Measurements from ENCODE around the gene TMC7.
A peak's percentile ranks its signal among the peaks of the same experiment; 100 is the strongest.
"Not testable (repeated sequence)": the region's sequence is repeated elsewhere in the genome, so short reads cannot be mapped to it uniquely, and the experiment has no call there.

TMC7 gene

DNA sequence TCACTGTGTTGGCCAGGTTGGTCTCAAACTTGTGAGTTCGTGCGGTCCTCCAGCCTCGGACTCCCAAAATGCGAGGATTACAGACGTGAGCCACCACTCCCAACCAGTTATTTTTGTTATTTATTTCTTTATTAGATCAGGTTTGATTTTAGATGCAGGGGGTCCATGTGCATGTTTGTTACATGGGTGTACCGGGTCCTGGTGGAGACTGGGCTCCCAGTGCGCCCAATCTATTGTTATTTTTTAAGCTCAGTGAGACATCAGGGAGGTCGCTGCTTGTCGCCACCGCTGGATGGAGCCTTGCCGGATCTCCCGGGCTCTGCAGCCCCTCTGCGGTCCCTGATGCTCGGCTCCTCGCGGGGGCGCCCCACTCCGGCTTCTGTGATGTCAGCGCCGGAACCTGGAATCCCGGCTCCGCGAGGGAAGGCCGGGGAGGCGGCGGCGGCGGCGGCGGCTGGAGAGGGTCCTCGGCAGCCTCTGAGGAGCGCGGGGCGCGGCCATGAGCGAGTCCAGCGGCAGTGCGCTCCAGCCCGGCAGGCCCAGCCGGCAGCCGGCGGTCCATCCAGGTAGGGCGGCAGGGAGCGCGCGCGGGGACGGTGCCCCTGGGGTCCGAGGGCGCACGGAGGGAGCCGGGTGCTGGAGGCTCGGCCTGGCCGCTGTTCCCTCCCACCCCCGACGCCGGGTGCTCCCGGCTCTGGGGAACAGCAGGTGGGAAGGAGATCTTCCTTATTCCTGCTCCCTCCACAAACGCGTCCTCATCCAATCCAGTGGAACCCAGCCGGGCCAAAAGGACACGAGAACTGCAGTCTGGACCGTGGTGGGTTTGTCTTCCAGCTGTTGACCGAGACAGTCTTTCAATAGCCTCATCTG, at the start of gene TMC7:
TMC7 (plus strand) TSS at position 370 of the 870 bp plus-strand sequence; CDS start at position 500, 130 bp downstream.
- DNase-seq (ENCODE audit: low read depth in 2 of 2): peak in 1 of 2 experiments; percentile 28

DNA sequence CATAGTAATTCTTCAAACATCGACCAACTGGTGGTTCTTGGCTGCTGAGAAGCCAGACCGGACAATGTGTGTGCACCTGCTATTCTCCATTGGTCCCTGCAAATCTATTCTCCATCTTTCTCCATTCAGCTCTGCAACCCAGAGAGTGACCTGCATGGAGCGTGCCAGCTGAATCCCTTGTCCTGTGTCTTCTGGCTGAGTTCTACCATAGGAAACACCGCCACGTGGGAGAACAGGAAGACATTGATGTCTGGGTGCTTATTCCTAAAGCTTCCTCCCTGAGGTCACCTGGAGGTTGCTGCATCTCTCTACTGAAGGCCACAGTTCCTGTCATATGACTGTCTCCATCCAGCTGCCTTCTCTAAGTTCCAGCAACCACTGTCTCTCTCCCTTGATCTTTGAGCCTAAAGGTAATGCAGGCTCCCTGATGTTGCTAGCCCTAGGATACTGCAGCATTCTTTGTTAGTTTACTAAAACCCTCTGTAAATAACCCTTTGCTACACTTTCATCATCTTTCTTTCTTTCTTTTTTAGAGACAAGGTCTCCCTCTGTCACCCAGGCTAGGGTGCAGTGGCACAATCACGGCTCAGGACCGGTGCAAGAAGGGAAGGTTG, 46.9 kb upstream of the TMC7 start:
- DNase-seq (ENCODE audit: low read depth in 2 of 2): no peak

DNA sequence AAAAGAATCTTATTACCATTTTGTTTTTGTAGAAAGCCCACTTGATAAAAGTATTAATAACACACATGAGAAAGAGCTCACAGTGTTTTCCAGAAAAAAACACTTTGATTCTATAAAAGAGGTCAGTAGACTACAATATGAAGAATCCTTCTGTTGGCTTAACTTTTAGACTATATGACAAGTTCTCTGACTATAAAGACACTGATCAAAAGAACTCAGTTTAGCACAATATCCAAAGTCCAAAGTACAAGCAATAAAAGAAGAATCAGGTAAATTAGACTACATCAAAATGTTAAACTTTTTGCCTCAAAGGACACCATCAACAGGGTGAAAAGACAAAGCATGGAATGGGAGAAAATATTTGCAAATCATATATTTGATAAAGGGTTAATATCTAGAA, 46.3 kb upstream of the TMC7 start:
- no peak for DNase-seq (ENCODE audit: low read depth in 2 of 2)

DNA sequence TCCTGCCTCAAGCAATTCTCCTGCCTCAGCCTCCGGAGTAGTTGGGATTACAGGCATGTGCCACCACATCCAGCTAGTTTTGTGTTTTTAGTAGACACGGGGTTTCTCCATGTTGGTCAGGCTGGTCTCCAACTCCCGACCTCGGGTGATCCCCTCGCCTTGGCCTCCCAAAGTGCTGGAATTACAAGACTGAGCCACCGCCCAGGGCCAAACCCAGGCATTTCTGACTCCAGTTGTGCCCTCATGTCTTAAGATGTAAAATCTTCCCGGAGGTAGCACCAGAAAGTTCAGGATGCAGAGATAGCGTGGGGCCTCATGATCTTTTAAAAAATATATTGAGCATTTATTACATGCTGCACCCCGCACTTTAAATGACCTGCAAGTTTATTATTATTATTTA, 44.7 kb upstream of the TMC7 start:
- no peak for DNase-seq (ENCODE audit: low read depth in 2 of 2)

DNA sequence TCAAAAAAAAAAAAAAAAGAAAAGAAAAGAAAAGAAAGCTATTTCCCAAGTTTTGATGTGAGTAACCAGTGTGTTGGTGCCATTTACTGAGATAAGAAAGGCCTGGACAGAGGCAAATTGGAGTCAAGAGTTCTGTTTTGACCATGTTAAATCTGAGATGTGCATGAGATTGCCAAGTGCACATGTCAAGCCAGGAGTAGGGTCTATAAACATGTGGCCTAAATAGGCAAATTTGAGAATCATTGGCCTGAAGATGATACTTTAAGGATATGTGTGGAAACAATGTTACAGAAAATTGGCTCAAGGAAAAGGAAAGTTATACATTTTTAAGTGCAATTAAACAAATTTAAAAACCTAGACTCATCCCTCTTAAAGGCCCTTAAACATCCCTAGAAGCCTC, 42.3 kb upstream of the TMC7 start:
- DNase-seq (ENCODE audit: low read depth in 2 of 2): no peak

DNA sequence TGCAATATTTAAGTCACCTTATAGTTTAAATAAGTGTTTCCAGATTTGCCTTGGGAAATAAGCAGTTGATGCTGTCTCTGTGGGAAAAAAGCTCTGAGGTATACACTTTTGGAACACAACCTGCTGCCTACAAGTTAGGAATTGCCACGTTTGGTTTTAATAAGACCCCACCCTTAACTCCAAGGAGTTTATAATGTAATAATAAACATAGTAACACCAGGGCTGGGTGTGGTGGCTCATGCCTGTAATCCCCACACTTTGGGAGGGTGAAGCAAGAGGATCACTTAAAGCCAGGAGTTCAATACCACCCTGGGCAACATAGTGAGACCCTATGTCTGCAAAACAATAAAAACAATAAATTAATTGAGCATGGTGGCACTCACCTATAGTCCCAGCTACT, 41.7 kb upstream of the TMC7 start:
- DNase-seq (ENCODE audit: low read depth in 2 of 2): no peak

DNA sequence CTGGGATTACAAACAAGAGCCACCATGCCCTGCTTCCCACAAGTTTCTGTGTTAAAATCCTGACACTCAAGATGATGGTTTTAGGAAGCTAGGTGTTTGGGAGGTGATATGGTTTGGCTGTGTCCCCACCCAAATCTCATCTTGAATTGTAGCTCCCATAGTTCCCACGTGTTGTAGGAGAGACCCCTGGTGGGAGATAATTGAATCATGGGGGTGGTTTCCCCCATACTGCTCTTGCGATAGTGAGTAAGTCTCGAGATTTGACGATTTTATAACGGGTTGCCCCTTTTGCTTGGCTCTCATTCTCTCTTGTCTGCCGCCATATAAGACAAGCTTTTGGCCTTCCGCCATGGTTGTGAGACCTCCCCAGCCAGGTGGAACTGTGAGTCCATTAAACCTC, 40.3 kb upstream of the TMC7 start:
- no peak for DNase-seq (ENCODE audit: low read depth in 2 of 2)

DNA sequence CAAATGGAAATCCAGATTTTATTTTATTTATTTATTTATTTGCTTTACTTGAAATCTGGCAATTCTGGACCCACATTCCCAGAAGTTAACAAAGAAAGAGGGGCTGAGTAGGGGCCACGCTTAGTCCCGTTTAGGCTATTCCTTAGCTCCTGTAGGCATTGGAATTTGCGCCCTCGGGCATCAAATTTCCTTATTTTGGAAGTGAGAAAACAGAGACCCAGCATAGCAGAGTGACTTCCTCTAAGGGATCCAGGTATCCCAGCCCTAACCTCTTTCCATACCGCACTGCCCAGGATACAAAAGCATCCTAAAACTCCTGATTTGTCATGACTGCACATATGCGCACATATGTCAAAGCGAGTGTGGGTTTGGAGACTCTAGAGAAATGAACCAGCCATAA, 38.5 kb upstream of the TMC7 start:
- DNase-seq (ENCODE audit: low read depth in 2 of 2): no peak

DNA sequence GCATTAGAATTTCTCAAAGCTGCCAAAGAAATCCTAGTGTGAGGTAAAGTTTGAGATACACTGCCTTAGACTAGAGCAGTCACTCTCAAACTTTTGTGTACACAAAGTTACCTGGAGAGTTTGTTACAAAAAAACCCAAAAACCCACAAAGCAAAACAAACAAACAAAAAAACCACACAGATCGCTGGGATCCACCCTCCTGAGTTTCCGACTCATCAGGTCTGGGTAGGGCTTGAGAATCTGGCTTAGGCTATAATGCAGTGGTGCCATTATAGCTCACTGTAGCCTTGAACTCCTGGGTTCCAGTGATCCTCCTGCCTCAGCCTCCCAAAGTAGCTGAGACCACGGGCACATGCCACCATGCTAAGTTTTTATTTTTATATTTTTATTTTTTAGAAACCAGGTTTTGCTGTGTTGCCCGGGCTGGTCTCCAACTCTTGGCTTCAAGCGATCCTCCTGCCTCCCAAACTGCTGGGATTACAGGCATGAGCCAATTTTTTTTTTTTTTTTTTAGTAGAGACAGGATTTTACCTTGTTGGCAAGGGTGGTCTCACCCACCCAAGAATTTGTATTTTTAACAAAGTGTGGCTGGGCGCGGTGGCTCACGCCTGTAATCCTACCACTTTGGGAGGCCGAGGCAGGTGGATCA, 35.2 kb upstream of the TMC7 start:
- no peak for DNase-seq (ENCODE audit: low read depth in 2 of 2)

DNA sequence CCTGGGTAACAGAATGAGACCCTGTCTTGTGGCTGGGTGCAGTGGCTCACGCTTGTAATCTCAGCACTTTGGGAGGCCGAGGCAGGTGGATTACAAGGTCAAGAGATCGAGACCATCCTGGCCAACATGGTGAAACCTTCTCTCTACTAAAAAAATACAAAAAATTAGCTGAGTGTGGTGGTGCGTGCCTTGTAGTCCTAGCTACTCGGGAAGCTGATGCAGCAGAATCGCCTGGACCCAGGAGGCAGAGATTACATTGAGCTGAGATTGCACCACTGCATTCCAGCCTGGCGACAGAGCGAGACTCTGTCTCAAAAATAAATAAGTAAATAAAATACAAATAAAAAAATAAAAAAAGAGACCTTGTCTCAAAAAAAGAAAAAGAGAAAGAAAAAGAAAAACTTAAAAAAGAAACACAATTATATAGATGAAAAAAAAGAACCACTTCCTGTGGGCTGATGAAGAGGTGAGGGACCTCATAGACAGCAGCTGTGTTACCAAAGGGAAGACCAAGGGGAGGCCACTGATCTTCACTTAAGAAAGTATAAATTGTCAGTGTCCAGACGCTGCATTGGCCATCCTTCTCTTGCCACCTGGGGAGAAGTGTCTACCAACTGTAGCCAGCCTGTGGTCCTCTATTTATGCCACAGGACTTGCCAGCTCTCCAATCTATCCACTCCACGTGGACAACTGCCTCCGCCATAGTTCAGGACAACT, 33.1 kb upstream of the TMC7 start:
- no peak for DNase-seq (ENCODE audit: low read depth in 2 of 2)

DNA sequence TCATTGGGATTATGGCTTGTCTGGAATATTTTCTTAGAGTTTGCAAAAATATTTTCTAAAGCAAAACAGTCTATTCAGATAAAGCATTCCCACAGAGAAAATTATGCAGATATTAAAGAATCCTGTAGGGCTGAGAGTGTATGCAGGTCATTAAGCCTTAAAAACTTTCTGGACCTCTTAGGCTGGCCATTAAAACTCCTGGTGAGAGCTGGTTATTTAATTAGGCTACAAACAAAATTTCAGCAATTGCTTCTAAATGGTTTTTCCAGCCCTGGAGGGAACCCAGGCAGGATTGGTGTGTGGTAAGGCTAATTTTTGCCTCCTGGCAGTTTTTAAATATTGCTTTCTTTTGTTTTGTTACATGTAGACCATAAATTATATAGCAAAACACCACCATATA, 30.2 kb upstream of the TMC7 start:
- DNase-seq (ENCODE audit: low read depth in 2 of 2): no peak

DNA sequence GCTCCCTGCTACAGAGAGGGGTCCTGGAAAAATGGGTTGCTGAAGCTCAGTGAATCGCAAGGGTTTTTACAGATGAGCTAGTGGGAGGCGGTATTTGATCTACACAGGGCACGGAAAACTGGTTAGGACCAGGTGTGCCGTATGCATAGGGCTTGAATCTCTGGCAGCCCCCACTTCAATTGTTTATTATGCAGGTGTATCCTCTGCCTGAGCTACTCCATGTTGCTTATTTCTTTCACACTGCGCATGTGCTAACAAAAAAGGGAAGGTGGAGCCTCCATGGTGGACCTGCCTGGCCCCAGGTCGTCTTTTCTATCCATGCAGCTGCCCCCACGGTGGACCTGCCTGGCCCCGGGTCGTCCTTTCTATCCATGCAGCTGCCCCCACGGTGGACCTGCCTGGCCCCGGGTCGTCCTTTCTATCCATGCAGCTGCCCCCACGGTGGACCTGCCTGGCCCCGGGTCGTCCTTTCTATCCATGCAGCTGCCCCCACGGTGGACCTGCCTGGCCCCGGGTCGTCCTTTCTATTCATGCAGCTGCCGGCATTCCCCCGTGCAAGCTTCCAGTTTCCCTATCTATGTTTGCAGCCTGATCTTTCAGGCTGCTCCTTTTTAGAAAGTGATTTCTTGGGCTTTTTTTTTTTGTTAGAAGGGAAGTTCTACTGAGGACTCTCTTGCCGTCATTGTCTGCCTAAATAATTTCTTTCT, 27.7 kb upstream of the TMC7 start:
- not testable (repeated sequence) for DNase-seq (ENCODE audit: low read depth in 2 of 2)

DNA sequence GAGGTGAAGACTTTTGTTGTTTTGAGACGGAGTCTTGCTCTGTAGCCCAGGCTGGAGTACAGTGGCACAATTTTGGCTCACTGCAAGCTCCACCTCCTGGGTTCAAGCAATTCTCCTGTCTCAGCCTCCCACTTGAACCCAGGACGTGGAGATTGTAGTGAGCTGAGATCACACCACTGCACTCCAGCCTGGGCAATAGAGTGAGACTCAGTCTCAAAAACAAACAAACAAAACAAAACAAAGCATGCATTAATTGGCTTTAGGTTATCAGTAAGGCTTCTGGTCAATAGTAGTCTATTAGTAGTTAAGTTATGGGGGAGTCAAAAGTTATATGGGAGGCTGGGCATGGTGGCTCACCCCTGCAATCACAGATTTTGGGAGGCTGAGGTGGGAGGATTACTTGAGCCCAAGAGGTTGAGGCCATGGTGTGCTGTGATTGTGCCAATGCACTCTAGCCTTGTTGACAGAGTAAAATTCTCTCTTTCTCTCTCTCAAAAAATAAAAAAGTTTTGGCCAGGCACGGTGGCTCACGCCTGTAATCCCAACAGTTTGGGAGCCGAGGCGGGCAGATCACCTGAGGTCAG, 27.0 kb upstream of the TMC7 start:
- not testable (repeated sequence) for DNase-seq (ENCODE audit: low read depth in 2 of 2)

DNA sequence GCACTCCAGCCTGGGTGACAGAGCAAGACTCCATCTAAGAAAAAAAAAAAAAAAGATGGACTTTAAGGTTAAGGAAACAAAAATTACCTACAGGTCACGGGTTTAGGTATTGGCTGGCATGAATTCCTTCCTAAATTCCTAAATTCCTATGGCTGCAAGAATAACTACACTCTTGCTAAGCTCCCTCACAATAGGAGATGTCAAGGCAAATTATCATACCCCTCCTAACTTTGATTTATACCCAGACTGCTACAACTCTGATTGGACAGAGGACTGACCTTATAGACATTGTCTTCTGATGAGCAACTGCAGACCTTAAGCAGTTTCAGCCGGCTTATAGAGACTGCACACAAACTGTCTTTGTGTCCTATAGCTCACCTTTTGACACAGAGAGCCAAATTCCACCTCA, 25.1 kb upstream of the TMC7 start:
- DNase-seq (ENCODE audit: low read depth in 2 of 2): no peak

DNA sequence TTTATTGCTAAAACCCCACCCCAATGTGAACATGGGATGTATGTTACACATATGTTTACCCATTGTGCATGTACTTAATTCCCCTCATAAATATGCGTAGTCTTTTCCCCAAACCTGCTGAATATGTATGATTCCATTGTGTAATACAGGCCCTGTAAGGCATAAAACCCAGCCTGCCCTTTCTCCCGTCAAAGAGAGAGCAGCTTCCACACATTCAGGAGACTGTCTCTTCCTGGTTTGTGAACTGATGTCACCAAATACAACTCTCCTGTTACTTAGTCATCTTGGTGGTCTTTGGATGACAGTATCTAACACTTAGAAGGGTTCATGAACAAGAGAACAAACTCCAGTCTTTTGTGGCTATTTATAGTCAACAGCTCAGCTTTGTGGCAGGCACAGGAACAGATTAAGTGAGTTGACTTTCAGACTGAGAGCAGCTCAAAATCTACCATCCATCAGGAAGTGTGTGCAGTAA, 24.7 kb upstream of the TMC7 start:
- DNase-seq (ENCODE audit: low read depth in 2 of 2): no peak

DNA sequence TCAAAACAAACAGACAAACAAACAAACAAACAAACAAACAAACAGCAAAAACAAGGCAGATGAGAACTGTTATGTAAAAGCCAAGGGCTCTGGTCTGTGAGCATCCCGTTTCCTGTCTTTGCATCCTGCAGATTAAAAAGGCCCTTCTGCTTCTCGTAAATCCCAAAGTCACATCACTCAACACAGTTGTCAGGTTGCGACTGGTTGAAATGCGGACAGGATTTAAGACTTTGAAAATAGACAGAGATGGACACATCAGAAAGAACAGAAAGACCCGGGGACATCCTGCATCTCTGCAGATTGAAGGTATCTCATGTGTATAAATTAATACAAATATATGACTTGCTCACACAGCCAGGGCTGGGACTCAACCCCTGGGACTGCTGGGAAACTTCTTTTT, 18.2 kb upstream of the TMC7 start:
- no peak for DNase-seq (ENCODE audit: low read depth in 2 of 2)

DNA sequence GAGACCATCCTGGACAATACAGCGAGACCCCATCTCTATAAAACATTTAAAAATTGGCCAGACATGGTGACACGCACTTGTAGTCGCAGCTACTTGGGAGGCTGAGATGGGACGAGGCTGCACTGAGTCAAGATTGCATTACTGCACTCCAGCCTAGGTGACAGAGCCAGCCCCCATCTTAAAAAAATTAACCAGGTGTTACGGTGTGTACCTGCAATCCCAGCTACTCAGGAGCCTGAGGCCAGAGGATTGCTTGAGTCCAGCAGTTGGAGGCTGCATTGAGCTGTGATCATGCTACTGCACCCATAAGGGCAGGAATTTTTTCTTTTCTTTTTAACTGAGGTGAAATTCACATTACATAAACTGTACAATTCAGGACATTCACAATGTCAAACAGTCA, 16.9 kb upstream of the TMC7 start:
- no peak for DNase-seq (ENCODE audit: low read depth in 2 of 2)

DNA sequence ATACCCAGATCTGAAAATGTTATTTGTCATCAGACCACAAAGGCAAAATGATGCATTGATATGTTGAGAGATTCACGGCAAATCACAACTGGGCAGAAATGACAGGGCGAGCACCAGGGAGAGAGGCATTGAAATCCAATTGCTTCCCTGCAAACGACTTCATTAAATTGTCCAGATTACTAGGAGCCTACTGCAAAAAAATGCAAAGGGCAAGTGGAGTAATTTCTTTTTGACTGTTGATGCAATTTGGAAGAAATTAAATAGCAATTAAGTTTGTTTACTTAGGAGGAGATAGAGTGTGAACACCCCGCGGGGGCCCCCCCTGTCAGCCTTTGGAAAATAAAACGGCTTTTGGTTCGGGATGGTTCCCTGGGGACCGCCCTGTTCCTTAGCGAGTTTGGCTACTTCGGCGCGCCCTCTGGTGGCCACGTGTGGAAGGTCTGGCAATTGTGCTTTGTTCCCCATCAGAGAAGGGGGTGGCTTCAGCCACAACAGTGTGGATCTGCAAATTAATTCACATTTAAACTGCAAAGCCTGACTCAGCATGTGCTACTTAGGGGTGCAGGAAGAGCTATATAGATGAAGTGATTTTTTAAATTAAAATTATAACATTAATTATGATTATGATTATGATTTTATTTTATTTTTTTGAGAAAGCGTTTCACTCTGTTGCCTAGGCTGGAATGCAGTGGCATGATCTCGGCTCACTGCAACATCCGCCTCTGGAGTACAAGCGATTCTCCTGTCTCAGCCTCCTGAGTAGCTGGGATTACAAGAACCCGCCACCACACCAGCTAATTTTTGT, 14.5 kb upstream of the TMC7 start:
- DNase-seq (ENCODE audit: low read depth in 2 of 2): peak; percentile 54 to 76

DNA sequence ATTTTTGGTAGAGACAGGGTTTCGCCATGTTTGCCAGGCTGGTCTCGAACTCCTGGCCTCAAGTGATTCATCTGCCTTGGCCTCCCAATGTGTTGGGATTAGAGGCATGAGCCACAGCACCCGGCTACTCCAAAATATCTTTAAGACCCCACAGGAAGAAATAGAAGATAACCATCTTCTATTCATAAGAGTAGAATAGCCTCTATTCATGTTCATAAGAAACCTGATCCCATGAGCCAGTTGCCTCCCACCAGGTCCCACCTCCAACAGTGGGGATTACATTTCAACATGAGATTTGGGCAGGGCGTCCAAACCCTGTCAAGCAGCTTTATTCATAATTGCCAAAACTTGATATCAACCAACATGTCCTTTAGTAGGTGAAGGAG, 13.9 kb upstream of the TMC7 start:
- DNase-seq (ENCODE audit: low read depth in 2 of 2): no peak

DNA sequence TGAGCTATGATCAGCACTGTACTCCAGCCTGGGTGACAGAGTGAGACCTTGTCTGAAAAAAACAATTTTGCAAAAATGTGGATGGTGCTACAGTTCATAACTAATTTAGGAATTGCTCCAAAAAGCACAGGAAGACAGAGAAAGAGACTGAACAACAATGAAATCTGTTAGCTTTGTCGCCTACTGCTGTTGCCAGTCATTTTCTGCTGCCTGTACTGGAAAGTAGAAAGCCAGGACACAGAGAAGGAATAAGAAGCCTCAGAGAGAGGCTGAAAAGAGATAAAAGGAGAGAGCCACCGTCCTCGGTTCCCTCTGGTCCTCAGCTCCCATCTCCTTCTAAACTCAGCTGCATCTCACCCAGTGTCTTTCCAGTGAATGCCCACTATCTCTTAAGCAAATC, 8.6 kb upstream of the TMC7 start:
- no peak for DNase-seq (ENCODE audit: low read depth in 2 of 2)
